Measurements from ENCODE around the gene LDB3. TPM values are rescaled to one million over a fixed set of nuclear protein-coding genes. Genes with fewer than 3 reads are reported as not detected.

LDB3 gene
- total and polyA plus RNA-seq, 2 of the 8 experiments (the other 6 are each of a cell fraction or from before 2014, with no cell fraction given) = 0.20 to 0.43 TPM

DNA sequence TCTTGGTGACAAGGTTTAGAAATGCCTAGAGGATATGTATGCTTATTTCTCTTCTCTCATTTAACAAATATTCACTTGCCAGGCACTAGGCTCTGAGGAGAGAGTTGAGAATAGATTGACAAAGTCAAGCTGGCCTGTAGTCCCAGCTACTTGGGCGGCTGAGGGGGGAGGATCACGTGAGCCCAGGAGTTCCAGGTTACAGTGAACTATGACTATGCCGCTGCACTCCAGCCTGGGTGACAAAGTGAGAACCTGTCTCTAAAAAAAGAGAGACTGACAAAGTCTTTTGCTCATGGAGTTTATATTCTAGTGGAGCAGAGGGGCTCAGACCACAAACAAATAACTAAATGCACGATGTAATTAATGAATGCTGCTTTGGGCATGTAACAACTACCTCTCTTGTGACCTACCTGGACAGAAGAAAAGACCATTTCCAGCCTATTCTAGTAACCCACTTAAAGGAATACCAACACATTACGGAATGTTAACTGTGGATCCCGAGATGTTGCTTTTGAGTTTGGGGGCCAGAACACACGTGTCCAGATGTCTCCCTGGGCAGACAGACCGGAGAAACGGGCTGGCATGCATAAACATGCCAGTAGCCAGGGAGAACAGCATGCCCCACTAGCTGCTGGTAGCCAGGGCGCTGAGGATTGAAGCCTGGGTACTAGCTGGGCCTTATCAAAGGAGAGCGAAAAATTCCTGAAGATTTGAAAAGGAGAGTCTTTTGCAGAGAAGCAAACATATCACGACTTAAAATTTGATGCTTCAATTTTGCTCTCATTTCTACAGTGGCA is 85.5 kb downstream of the LDB3 start:
- FAIRE-seq = no peak
- Histone ChIP-seq H3K23ac (ENCODE audit: insufficient read length) (no peak overlapping the region), H3K79me2 (ENCODE audit: control insufficient read depth in 1 of 2, insufficient read depth in 2 of 2, low read length in 2 of 2) (peaks cover 11 to 54% of the 10 kb centered on the region in 2 experiments; a peak in 3 of 4 replicates), H3K4ac (replicated peaks; ENCODE audit: insufficient read length, low read depth, low read length) (no peak overlapping the region), H4K8ac (ENCODE audit: extremely low read depth, insufficient read depth, low read length) (no peak overlapping the region), H3K79me1 (ENCODE audit: low read depth, low read length) (peaks cover 5% of the 10 kb centered on the region; the same call in 1 of the 2 replicates), H3K4me2 (ENCODE audit: insufficient read depth in 1 of 2, low read depth in 2 of 2, low read length in 2 of 2) (no peak overlapping the region; a peak in 2 of 4 replicates), H2AK5ac (ENCODE audit: low read depth, low read length) (no peak overlapping the region), H3K4me3 (ENCODE audit: extremely low read depth in 1 of 4, insufficient read depth in 2 of 4, low read depth in 3 of 4, low read length in 4 of 4) (peak overlapping the region in 1 of 4 experiments; percentile 19; a peak in 1 of 8 replicates), H4K20me1 (replicated peaks in 1 of 2; ENCODE audit: control insufficient read depth in 1 of 2, insufficient read depth in 2 of 2, low read length in 2 of 2) (peaks cover 3 to 5% of the 10 kb centered on the region in 2 experiments), H3K9me3 (ENCODE audit: insufficient read depth in 2 of 2, low read depth in 1 of 2, low read length in 1 of 2) (no peaks in the 10 kb centered on the region), H3K9ac (replicated peaks in 1 of 4; ENCODE audit: extremely low read depth in 1 of 4, low read depth in 3 of 4, low read length in 3 of 4) (no peak overlapping the region), H3K23me2 (ENCODE audit: low read depth, low read length) (peaks cover 5% of the 10 kb centered on the region; the same call in 1 of the 2 replicates), H2BK5ac (ENCODE audit: low read depth, low read length) (peak overlapping the region; percentile 13; the same call in 1 of the 2 replicates), H4K5ac (ENCODE audit: insufficient read length, low read depth, low read length) (no peak overlapping the region), H2BK120ac (replicated peaks; ENCODE audit: low read depth, low read length) (no peak overlapping the region), H2BK15ac (ENCODE audit: low read length) (no peak overlapping the region), H3K18ac (ENCODE audit: extremely low read depth, low read length) (no peak overlapping the region), H3K27ac (ENCODE audit: low read depth, low read length) (no peak overlapping the region), H2BK20ac (ENCODE audit: low read length) (no peak overlapping the region), H2AFZ (ENCODE audit: low read length) (no peak overlapping the region), H4K91ac (replicated peaks; ENCODE audit: insufficient read length, low read length) (no peak overlapping the region), H3K4me1 (replicated peaks in 1 of 4; ENCODE audit: control insufficient read depth in 3 of 4, insufficient read depth in 4 of 4, low read length in 3 of 4) (peaks cover 0 to 10% (median 6%) of the 10 kb centered on the region in 4 experiments; a peak in 6 of 7 replicates), H3K14ac (ENCODE audit: insufficient read length) (no peak overlapping the region), H2BK12ac (ENCODE audit: low read depth, low read length) (peak overlapping the region; percentile 5; the same call in 1 of the 2 replicates), H3K27me3 (replicated peaks in 1 of 4; ENCODE audit: control insufficient read depth in 3 of 4, extremely low read depth in 1 of 4, insufficient read depth in 3 of 4, low read length in 3 of 4) (no peaks in the 10 kb centered on the region), H3K56ac (replicated peaks; ENCODE audit: insufficient read length, low read depth, low read length) (no peak overlapping the region), H3K36me3 (ENCODE audit: control insufficient read depth in 2 of 4, insufficient read depth in 4 of 4, low read length in 3 of 4) (no peaks in the 10 kb centered on the region)
- CTCF ChIA-PET (ENCODE audit: partially characterized antibody) = interaction anchor here (0.6 to 1.8 kb wide), 11 partner anchors 9 to 145 kb away, joined by 3 to 8 read pairs (median 3); no protein-coding TSS in a partner anchor
- 89% methylated on average over 12 of the region's 12 CpGs; no CpG with 5 or more reads in 1 of the 2 experiments for WGBS, 2 experiments (ENCODE audit: extremely low coverage in 1 of 2, insufficient coverage in 1 of 2, insufficient read length in 1 of 2, insufficient replicate concordance in 2 of 2, low coverage in 1 of 2, low lambda C conversion rate in 2 of 2, missing lambda C conversion rate in 1 of 2)
- no peak for DNase-seq (ENCODE audit: low read depth in 1 of 2, low spot score in 2 of 2)
- POLR2A ChIA-PET (ENCODE audit: partially characterized antibody) = interaction anchor here (1.0 to 6.1 kb wide), 8 partner anchors 11 to 116 kb away, joined by 3 to 54 read pairs (median 6); no protein-coding TSS in a partner anchor
- TF ChIP-seq SP2 (IDR thresholded peaks at IDR 0.05; ENCODE audit: low read length) (no peak), POU5F1 (IDR thresholded peaks at IDR 0.05; ENCODE audit: low read depth, low read length) (no peak), KDM1A (IDR thresholded peaks at IDR 0.05; ENCODE audit: borderline replicate concordance, low read length) (no peak), EP300 (IDR thresholded peaks at IDR 0.05; ENCODE audit: borderline replicate concordance in 1 of 2, low read depth in 2 of 2, low read length in 2 of 2) (no peak), SRF (IDR thresholded peaks at IDR 0.05; ENCODE audit: low read depth, low read length) (no peak), RNF2 (IDR thresholded peaks at IDR 0.05; ENCODE audit: borderline replicate concordance, low read depth, low read length, missing control alignments, poor library complexity, severe bottlenecking) (no peak), HDAC2 (IDR thresholded peaks at IDR 0.05; ENCODE audit: borderline replicate concordance in 1 of 2, low read depth in 2 of 2, low read length in 2 of 2) (no peak)
- TF ChIP-seq, protein P1, sequence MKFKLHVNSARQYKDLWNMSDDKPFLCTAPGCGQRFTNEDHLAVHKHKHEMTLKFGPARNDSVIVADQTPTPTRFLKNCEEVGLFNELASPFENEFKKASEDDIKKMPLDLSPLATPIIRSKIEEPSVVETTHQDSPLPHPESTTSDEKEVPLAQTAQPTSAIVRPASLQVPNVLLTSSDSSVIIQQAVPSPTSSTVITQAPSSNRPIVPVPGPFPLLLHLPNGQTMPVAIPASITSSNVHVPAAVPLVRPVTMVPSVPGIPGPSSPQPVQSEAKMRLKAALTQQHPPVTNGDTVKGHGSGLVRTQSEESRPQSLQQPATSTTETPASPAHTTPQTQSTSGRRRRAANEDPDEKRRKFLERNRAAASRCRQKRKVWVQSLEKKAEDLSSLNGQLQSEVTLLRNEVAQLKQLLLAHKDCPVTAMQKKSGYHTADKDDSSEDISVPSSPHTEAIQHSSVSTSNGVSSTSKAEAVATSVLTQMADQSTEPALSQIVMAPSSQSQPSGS (IDR thresholded peaks at IDR 0.05; ENCODE audit: low read length) = no peak

Measured in H1 (cell line).